Immature natural killer cell (primary cell): Measurements from ENCODE around the gene MTHFD1. TPM values are rescaled to one million over a fixed set of nuclear protein-coding genes. Genes with fewer than 3 reads are reported as not detected.

Experiments used
- DNase-seq, 3 donors: peaks; one replicate each; pipeline ENCODE4 v3.0.0; 2022; ENCODE audit warnings: mixed read lengths in 1 of 3
- H3K27ac Mint-ChIP-seq, 6 donors: one replicate each; pipeline ENCODE4 v1.8.0; 2020; ENCODE audit warnings: mixed read lengths in 6 of 6, mild to moderate bottlenecking in 5 of 6, inconsistent platforms in 4 of 6, moderate library complexity in 3 of 6
- H3K27me3 Mint-ChIP-seq, 3 donors: one replicate each; pipeline ENCODE4 v1.8.0; 2020 to 2021; ENCODE audit warnings: low read depth in 3 of 3, mild to moderate bottlenecking in 3 of 3, mixed read lengths in 3 of 3, moderate library complexity in 3 of 3, inconsistent platforms in 1 of 3
- H3K36me3 Mint-ChIP-seq, 3 donors: one replicate each; pipeline ENCODE4 v1.8.0; 2020; ENCODE audit warnings: mixed read lengths in 3 of 3, inconsistent platforms in 2 of 3, mild to moderate bottlenecking in 2 of 3
- H3K4me1 Mint-ChIP-seq, 2 donors: one replicate each; pipeline ENCODE4 v1.8.0; 2020; ENCODE audit warnings: inconsistent platforms in 2 of 2, mild to moderate bottlenecking in 2 of 2, mixed read lengths in 2 of 2, moderate library complexity in 1 of 2
- H3K4me3 Mint-ChIP-seq, 5 donors: one replicate each; pipeline ENCODE4 v1.8.0; 2020; ENCODE audit warnings: mild to moderate bottlenecking in 5 of 5, mixed read lengths in 5 of 5, inconsistent platforms in 3 of 5, moderate library complexity in 3 of 5
- H3K9me3 Mint-ChIP-seq, 6 donors: one replicate each; pipeline ENCODE4 v1.8.0; 2020; ENCODE audit warnings: mild to moderate bottlenecking in 6 of 6, mixed read lengths in 6 of 6, inconsistent platforms in 4 of 6, moderate library complexity in 3 of 6
- polyA plus RNA-seq, 3 donors: library from polyadenylated mRNA; unstranded; fragments of 300-500 nt; fragmentation: Illumina TruSeq; gene quantifications; one replicate each; pipeline ENCODE4 v1.2.3, GENCODE V29; 2021

The MTHFD1 gene
- polyA plus RNA-seq, 3 donors from 2014 or later, result 28.0 to 49.0 (median 42.7) TPM

GRCh38 chr14:64416348-64416932, 28.3 kb downstream of the MTHFD1 start:
- H3K36me3 Mint-ChIP-seq, result peaks cover 18 to 45% (median 29%) of the 10 kb centered on the region in 3 donors
- H3K27ac Mint-ChIP-seq, result no peak overlapping the region
- DNase-seq, result no peak
- H3K4me3 Mint-ChIP-seq, result no peak overlapping the region
- H3K4me1 Mint-ChIP-seq, result peaks cover 0 to 4% of the 10 kb centered on the region in 2 donors
- H3K27me3 Mint-ChIP-seq, result peaks cover 0 to 1% (median 0%) of the 10 kb centered on the region in 3 donors
- no peaks in the 10 kb centered on the region for H3K9me3 Mint-ChIP-seq

- peak overlapping the region in 1 of 6 donors; percentile 28 for H3K27ac Mint-ChIP-seq
Observed at GRCh38 chr14:64417055-64417770, 29.1 kb downstream of the MTHFD1 start.

GRCh38 chr14:64417771-64418125, 29.6 kb downstream of the MTHFD1 start:
- H3K27me3 Mint-ChIP-seq, result peaks cover 0 to 1% (median 0%) of the 10 kb centered on the region in 3 donors
- peaks cover 0 to 4% of the 10 kb centered on the region in 2 donors for H3K4me1 Mint-ChIP-seq
- no peak overlapping the region for H3K27ac Mint-ChIP-seq
- no peaks in the 10 kb centered on the region for H3K9me3 Mint-ChIP-seq
- no peak overlapping the region for H3K4me3 Mint-ChIP-seq
- no peak for DNase-seq
- H3K36me3 Mint-ChIP-seq, result peaks cover 19 to 46% (median 27%) of the 10 kb centered on the region in 3 donors

More at GRCh38 chr14:64417055-64417770, 29.1 kb downstream of the MTHFD1 start:
- peaks cover 0 to 1% (median 0%) of the 10 kb centered on the region in 3 donors for H3K27me3 Mint-ChIP-seq
- peaks cover 17 to 43% (median 26%) of the 10 kb centered on the region in 3 donors for H3K36me3 Mint-ChIP-seq
- DNase-seq, result no peak
- H3K4me3 Mint-ChIP-seq, result no peak overlapping the region
- no peaks in the 10 kb centered on the region for H3K9me3 Mint-ChIP-seq
- H3K4me1 Mint-ChIP-seq, result peaks cover 0 to 4% of the 10 kb centered on the region in 2 donors

GRCh38 chr14:64419003-64419402, 30.9 kb downstream of the MTHFD1 start:
- H3K4me1 Mint-ChIP-seq, result peaks cover 0 to 4% of the 10 kb centered on the region in 2 donors
- H3K27ac Mint-ChIP-seq, result no peak overlapping the region
- H3K4me3 Mint-ChIP-seq, result no peak overlapping the region
- H3K27me3 Mint-ChIP-seq, result peaks cover 0 to 1% (median 0%) of the 10 kb centered on the region in 3 donors
- DNase-seq, result no peak
- peaks cover 16 to 42% (median 27%) of the 10 kb centered on the region in 3 donors for H3K36me3 Mint-ChIP-seq
- H3K9me3 Mint-ChIP-seq, result no peaks in the 10 kb centered on the region

GRCh38 chr14:64421166-64421565, 33.0 kb downstream of the MTHFD1 start:
- no peak overlapping the region for H3K27ac Mint-ChIP-seq
- no peak overlapping the region for H3K4me3 Mint-ChIP-seq
- no peaks in the 10 kb centered on the region for H3K9me3 Mint-ChIP-seq
- DNase-seq, result no peak
- H3K36me3 Mint-ChIP-seq, result peaks cover 16 to 47% (median 33%) of the 10 kb centered on the region in 3 donors
- H3K4me1 Mint-ChIP-seq, result peaks cover 0 to 4% of the 10 kb centered on the region in 2 donors
- no peaks in the 10 kb centered on the region for H3K27me3 Mint-ChIP-seq

GRCh38 chr14:64422005-64422404, 33.9 kb downstream of the MTHFD1 start:
- Mint-ChIP-seq H3K36me3 (peaks cover 16 to 45% (median 36%) of the 10 kb centered on the region in 3 donors), H3K4me1 (peaks cover 0 to 4% of the 10 kb centered on the region in 2 donors), H3K27ac (no peak overlapping the region), H3K27me3 (no peaks in the 10 kb centered on the region), H3K4me3 (no peak overlapping the region), H3K9me3 (no peaks in the 10 kb centered on the region)
- DNase-seq, result no peak

GRCh38 chr14:64422756-64423155, 34.6 kb downstream of the MTHFD1 start:
- Mint-ChIP-seq H3K9me3 (no peaks in the 10 kb centered on the region), H3K4me3 (no peak overlapping the region), H3K27ac (no peak overlapping the region), H3K27me3 (no peaks in the 10 kb centered on the region), H3K4me1 (no peaks in the 10 kb centered on the region), H3K36me3 (peaks cover 21 to 46% (median 35%) of the 10 kb centered on the region in 3 donors)
- no peak for DNase-seq

GRCh38 chr14:64423987-64424386, 35.8 kb downstream of the MTHFD1 start:
- H3K4me1 Mint-ChIP-seq, result no peaks in the 10 kb centered on the region
- H3K9me3 Mint-ChIP-seq, result no peaks in the 10 kb centered on the region
- H3K4me3 Mint-ChIP-seq, result no peak overlapping the region
- H3K27me3 Mint-ChIP-seq, result no peaks in the 10 kb centered on the region
- H3K27ac Mint-ChIP-seq, result peak overlapping the region in 1 of 6 donors; percentile 53
- peaks cover 26 to 49% (median 35%) of the 10 kb centered on the region in 3 donors for H3K36me3 Mint-ChIP-seq
- no peak for DNase-seq

GRCh38 chr14:64434528-64434927, 46.4 kb downstream of the MTHFD1 start:
- Mint-ChIP-seq H3K27ac (no peak overlapping the region), H3K36me3 (peaks cover 17 to 51% (median 31%) of the 10 kb centered on the region in 3 donors), H3K4me3 (no peak overlapping the region), H3K27me3 (no peaks in the 10 kb centered on the region), H3K9me3 (no peaks in the 10 kb centered on the region), H3K4me1 (peaks cover 16 to 17% of the 10 kb centered on the region in 2 donors)
- no peak for DNase-seq

GRCh38 chr14:64438181-64438841, 50.2 kb downstream of the MTHFD1 start:
- Mint-ChIP-seq H3K9me3 (no peaks in the 10 kb centered on the region), H3K4me1 (peaks cover 18% of the 10 kb centered on the region in 2 donors), H3K27me3 (no peaks in the 10 kb centered on the region), H3K4me3 (peak overlapping the region in 2 of 5 donors; percentile 2 to 49), H3K27ac (peak overlapping the region; percentile 24 to 87 (median 58)), H3K36me3 (peaks cover 13 to 50% (median 24%) of the 10 kb centered on the region in 3 donors)
- peak in 1 of 3 donors; percentile 50 for DNase-seq

- no peak for DNase-seq
- peaks cover 26% of the 10 kb centered on the region in 2 donors for H3K4me1 Mint-ChIP-seq
- no peaks in the 10 kb centered on the region for H3K9me3 Mint-ChIP-seq
- peak overlapping the region in 1 of 5 donors; percentile 17 for H3K4me3 Mint-ChIP-seq
- H3K27ac Mint-ChIP-seq, result peak overlapping the region; percentile 2 to 87 (median 38)
- peaks cover 16 to 52% (median 27%) of the 10 kb centered on the region in 3 donors for H3K36me3 Mint-ChIP-seq
- peaks cover 0 to under 1% (median 0%) of the 10 kb centered on the region in 3 donors for H3K27me3 Mint-ChIP-seq
Observed at GRCh38 chr14:64439141-64439540, 51.0 kb downstream of the MTHFD1 start.

- peaks cover 0 to 1% (median 0%) of the 10 kb centered on the region in 3 donors for H3K27me3 Mint-ChIP-seq
- H3K27ac Mint-ChIP-seq, result no peak overlapping the region
- no peaks in the 10 kb centered on the region for H3K9me3 Mint-ChIP-seq
- DNase-seq, result no peak
- H3K4me3 Mint-ChIP-seq, result no peak overlapping the region
- H3K36me3 Mint-ChIP-seq, result peaks cover 12 to 47% (median 25%) of the 10 kb centered on the region in 3 donors
- H3K4me1 Mint-ChIP-seq, result peaks cover 40% of the 10 kb centered on the region in 2 donors
Observed at GRCh38 chr14:64440494-64440893, 52.3 kb downstream of the MTHFD1 start.

GRCh38 chr14:64442300-64442988, 54.3 kb downstream of the MTHFD1 start:
- no peaks in the 10 kb centered on the region for H3K9me3 Mint-ChIP-seq
- peaks cover 51 to 57% of the 10 kb centered on the region in 2 donors for H3K4me1 Mint-ChIP-seq
- no peak overlapping the region for H3K4me3 Mint-ChIP-seq
- peak overlapping the region in 2 of 6 donors; percentile 15 to 58 for H3K27ac Mint-ChIP-seq
- peaks cover 2 to 7% (median 3%) of the 10 kb centered on the region in 3 donors for H3K27me3 Mint-ChIP-seq
- peaks cover 12 to 33% (median 25%) of the 10 kb centered on the region in 3 donors for H3K36me3 Mint-ChIP-seq
- DNase-seq, result no peak
